Testis (tissue), 3 donors: ENCODE data around the gene LRRC8A. TPM values are rescaled to one million over a fixed set of nuclear protein-coding genes. Genes with fewer than 3 reads are reported as not detected.
A peak's percentile ranks its signal among the peaks of the same experiment; 100 is the strongest.

ENCODE experiments used
- DNase-seq: peaks from one replicate; pipeline ENCODE4 v3.0.0-alpha.2; 2019
- H3K27ac ChIP-seq, 2 donors: fragments of 200-600 bp; sonication (generic); one replicate each; pipeline ENCODE4 v1.5.1; 2019
- H3K27me3 ChIP-seq: fragments of 200-600 bp; sonication (generic); one replicate; pipeline ENCODE4 v1.5.1; 2019
- H3K36me3 ChIP-seq: fragments of 200-600 bp; sonication (generic); one replicate; pipeline ENCODE4 v1.5.1; 2017; ENCODE audit warnings: low read depth; ENCODE audit errors: missing control alignments
- H3K4me1 ChIP-seq: fragments of 200-600 bp; sonication (generic); one replicate; pipeline ENCODE4 v1.5.1; 2019
- H3K4me3 ChIP-seq, 2 donors: fragments of 200-600 bp; sonication (generic); one replicate each; pipeline ENCODE4 v1.5.1; 2017 to 2019
- H3K9me3 ChIP-seq: fragments of 200-600 bp; sonication (generic); one replicate; pipeline ENCODE4 v1.5.1; 2017
- CTCF ChIP-seq, 3 experiments: fragments of 450-650 bp in 2 of 3; fragments of 200-600 bp in 1 of 3; sonication (generic) in 1 of 3; IDR thresholded peaks; one replicate each; pipeline ENCODE4 v1.5.1; 2016 to 2019; ENCODE audit warnings: antibody characterized with exemption in 3 of 3, mild to moderate bottlenecking in 2 of 3, moderate library complexity in 1 of 3
- POLR2A ChIP-seq: fragments of 450-650 bp; IDR thresholded peaks from one replicate; pipeline ENCODE4 v1.6.1; 2017; ENCODE audit warnings: antibody characterized with exemption, mild to moderate bottlenecking, moderate library complexity
- whole genome bisulfite sequencing, 2 donors: methylation state at CpG; one replicate each; pipeline ENCODE4 v1.1.5; 2018; 5-methylcytosine and 5-hydroxymethylcytosine counted together
- intact Hi-C: fragments of 100-400 bp; cut with DNase I; formaldehyde crosslinking; loops from one replicate; pipeline ENCODE4 v1.15.1; 2023; ENCODE audit warnings: low total_unique reads
- polyA plus RNA-seq: library from polyadenylated mRNA; stranded (reverse); fragments of 350-450 nt; fragmentation: Illumina TruSeq; extraction: RNeasy Lipid Tissue Mini Kit (QIAGEN cat#74804); gene quantifications from one replicate; pipeline ENCODE4 v1.2.3, GENCODE V29; 2014; ENCODE audit warnings: low read depth, low replicate concordance; ENCODE audit not compliant: insufficient read depth
- total RNA-seq, 2 donors: library from RNA; depleted of rRNA; stranded (reverse); fragments of >200 nt; gene quantifications; one replicate each; pipeline ENCODE4 v1.2.3, GENCODE V29; 2016

LRRC8A gene
- total and polyA plus RNA-seq, 3 donors from 2014 or later: 30.9 to 61.3 (median 54.3) TPM

- 70 to 77% methylated on average over 7 to 8 of the region's 8 CpGs for WGBS, 2 donors
- H3K4me3 ChIP-seq: no peak overlapping the region
- DNase-seq: no peak
- H3K4me1 ChIP-seq: peaks cover 26% of the 10 kb centered on the region
- H3K27me3 ChIP-seq: no peaks in the 10 kb centered on the region
- no peaks in the 10 kb centered on the region for H3K36me3 ChIP-seq
- H3K9me3 ChIP-seq: no peaks in the 10 kb centered on the region
- peak overlapping the region in 1 of 2 donors; percentile 6 for H3K27ac ChIP-seq
- intact Hi-C loops: no loop called here
- TF ChIP-seq POLR2A (no peak), CTCF (IDR thresholded peaks at IDR 0.05) (no peak)
Observed at GRCh38 chr9:128885376-128885775, 3.4 kb downstream of the LRRC8A start.

GRCh38 chr9:128885798-128886197 lies 3.9 kb downstream of the LRRC8A start:
- no peaks in the 10 kb centered on the region for H3K36me3 ChIP-seq
- WGBS, 2 donors: 60 to 85% methylated on average over 10 to 15 of the region's 15 CpGs
- H3K27me3 ChIP-seq: no peaks in the 10 kb centered on the region
- peak overlapping the region in 1 of 2 donors; percentile 6 for H3K27ac ChIP-seq
- H3K4me3 ChIP-seq: no peak overlapping the region
- TF ChIP-seq POLR2A (no peak), CTCF (IDR thresholded peaks at IDR 0.05) (no peak)
- DNase-seq: no peak
- H3K9me3 ChIP-seq: no peaks in the 10 kb centered on the region
- peaks cover 23% of the 10 kb centered on the region for H3K4me1 ChIP-seq
- intact Hi-C loops: no loop called here

GRCh38 chr9:128886211-128886891 lies 4.4 kb downstream of the LRRC8A start:
- Histone ChIP-seq H3K9me3 (no peaks in the 10 kb centered on the region), H3K27ac (no peak overlapping the region), H3K4me3 (no peak overlapping the region), H3K4me1 (peaks cover 21% of the 10 kb centered on the region), H3K36me3 (no peaks in the 10 kb centered on the region), H3K27me3 (no peaks in the 10 kb centered on the region)
- intact Hi-C loops: no loop called here
- TF ChIP-seq CTCF (IDR thresholded peaks at IDR 0.05): no peak
- no peak for TF ChIP-seq POLR2A
- DNase-seq: no peak
- 66 to 68% methylated on average over 13 of the region's 13 CpGs for WGBS, 2 donors

- Histone ChIP-seq H3K4me1 (peaks cover 27% of the 10 kb centered on the region), H3K9me3 (no peaks in the 10 kb centered on the region), H3K27ac (no peak overlapping the region), H3K4me3 (no peak overlapping the region), H3K36me3 (no peaks in the 10 kb centered on the region), H3K27me3 (no peaks in the 10 kb centered on the region)
- intact Hi-C loops: no loop called here
- no peak for DNase-seq
- WGBS, 2 donors: 97 to 100% methylated on average over 3 of the region's 3 CpGs
- TF ChIP-seq POLR2A: no peak
- no peak for TF ChIP-seq CTCF (IDR thresholded peaks at IDR 0.05)
Observed at GRCh38 chr9:128887049-128887448, 5.1 kb downstream of the LRRC8A start.

GRCh38 chr9:128887914-128888350 lies 6.0 kb downstream of the LRRC8A start:
- intact Hi-C loops: no loop called here
- Histone ChIP-seq H3K36me3 (no peaks in the 10 kb centered on the region), H3K27ac (no peak overlapping the region), H3K4me3 (no peak overlapping the region), H3K9me3 (no peaks in the 10 kb centered on the region), H3K4me1 (peaks cover 35% of the 10 kb centered on the region), H3K27me3 (no peaks in the 10 kb centered on the region)
- TF ChIP-seq CTCF (IDR thresholded peaks at IDR 0.05): no peak
- TF ChIP-seq POLR2A: no peak
- 36 to 53% methylated on average over 7 to 9 of the region's 9 CpGs for whole genome bisulfite sequencing, 2 donors
- no peak for DNase-seq
